GM18907 (cell line): ENCODE data around the gene GPR75.

Source experiments
- ATAC-seq: cut with Tn5 transposase; IDR thresholded peaks from one replicate; pipeline ENCODE4 v1.9.1; 2021; ENCODE audit warnings: mild to moderate bottlenecking, moderate library complexity; ENCODE audit not compliant: unreplicated experiment

Gene GPR75

DNA sequence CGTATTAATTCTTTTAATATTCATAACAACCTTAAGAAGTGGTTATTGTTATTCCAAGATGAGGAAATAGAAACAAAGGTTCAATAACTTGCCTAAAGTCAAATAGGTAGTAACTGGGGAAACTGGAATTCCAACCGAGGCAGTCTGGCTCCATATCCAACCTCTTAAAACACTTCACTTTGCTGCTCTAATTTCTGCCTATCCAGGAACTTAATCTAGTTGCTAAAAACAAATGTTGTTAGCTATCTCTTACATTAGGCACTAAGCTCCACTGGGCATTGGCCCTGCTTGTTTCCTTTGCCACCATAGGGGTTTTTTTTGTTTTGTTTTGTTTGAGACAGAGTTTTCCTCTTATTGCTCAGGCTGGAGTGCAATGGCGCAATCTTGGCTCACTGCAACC is 48.2 kb downstream of the GPR75 start:
- ATAC-seq: no peak
